ENCODE measurements around the gene CCND1.

The CCND1 gene

DNA sequence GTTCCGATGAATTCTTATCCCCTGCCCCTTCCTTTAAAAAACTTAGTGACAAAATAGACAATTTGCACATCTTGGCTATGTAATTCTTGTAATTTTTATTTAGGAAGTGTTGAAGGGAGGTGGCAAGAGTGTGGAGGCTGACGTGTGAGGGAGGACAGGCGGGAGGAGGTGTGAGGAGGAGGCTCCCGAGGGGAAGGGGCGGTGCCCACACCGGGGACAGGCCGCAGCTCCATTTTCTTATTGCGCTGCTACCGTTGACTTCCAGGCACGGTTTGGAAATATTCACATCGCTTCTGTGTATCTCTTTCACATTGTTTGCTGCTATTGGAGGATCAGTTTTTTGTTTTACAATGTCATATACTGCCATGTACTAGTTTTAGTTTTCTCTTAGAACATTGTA is 12.0 kb downstream of the CCND1 start:
- peaks cover 0 to 8% (median 0%) of the 10 kb centered on the region in 4 donors for H3K4me1 ChIP-seq
- H3K4me3 ChIP-seq = no peak overlapping the region
- H3K27ac ChIP-seq = no peak overlapping the region
- peaks cover 27 to 62% (median 58%) of the 10 kb centered on the region in 3 donors for H3K36me3 ChIP-seq
- intact Hi-C loops (cut with DNase I; ENCODE audit: low total_unique reads) = no loop called here
- no peaks in the 10 kb centered on the region for H3K27me3 ChIP-seq
- DNase-seq = no peak
- TF ChIP-seq CTCF (IDR thresholded peaks at IDR 0.05) = no peak
- no peaks in the 10 kb centered on the region for H3K9me3 ChIP-seq

DNA sequence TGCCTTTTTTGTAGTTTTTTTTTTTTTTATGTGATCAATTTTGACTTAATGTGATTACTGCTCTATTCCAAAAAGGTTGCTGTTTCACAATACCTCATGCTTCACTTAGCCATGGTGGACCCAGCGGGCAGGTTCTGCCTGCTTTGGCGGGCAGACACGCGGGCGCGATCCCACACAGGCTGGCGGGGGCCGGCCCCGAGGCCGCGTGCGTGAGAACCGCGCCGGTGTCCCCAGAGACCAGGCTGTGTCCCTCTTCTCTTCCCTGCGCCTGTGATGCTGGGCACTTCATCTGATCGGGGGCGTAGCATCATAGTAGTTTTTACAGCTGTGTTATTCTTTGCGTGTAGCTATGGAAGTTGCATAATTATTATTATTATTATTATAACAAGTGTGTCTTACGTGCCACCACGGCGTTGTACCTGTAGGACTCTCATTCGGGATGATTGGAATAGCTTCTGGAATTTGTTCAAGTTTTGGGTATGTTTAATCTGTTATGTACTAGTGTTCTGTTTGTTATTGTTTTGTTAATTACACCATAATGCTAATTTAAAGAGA is 12.5 kb downstream of the CCND1 start:
- Histone ChIP-seq H3K4me3 (no peak overlapping the region), H3K9me3 (no peaks in the 10 kb centered on the region), H3K27ac (no peak overlapping the region), H3K36me3 (peaks cover 27 to 57% (median 53%) of the 10 kb centered on the region in 3 donors), H3K27me3 (no peaks in the 10 kb centered on the region), H3K4me1 (peaks cover 0 to 9% (median 0%) of the 10 kb centered on the region in 4 donors)
- peak in 1 of 2 donors; percentile 47 for DNase-seq
- intact Hi-C loops (cut with DNase I; ENCODE audit: low total_unique reads) = no loop called here
- no peak for TF ChIP-seq CTCF (IDR thresholded peaks at IDR 0.05)

GRCh38 chr11:69654001-69654659 is 13.2 kb downstream of the CCND1 start:
- peak in 1 of 2 donors; percentile 62 for DNase-seq
- peaks cover 0 to 9% (median 0%) of the 10 kb centered on the region in 4 donors for H3K4me1 ChIP-seq
- TF ChIP-seq CTCF (IDR thresholded peaks at IDR 0.05) = no peak
- H3K36me3 ChIP-seq = peaks cover 27 to 51% (median 47%) of the 10 kb centered on the region in 3 donors
- intact Hi-C loops (cut with DNase I; ENCODE audit: low total_unique reads) = no loop called here
- no peaks in the 10 kb centered on the region for H3K9me3 ChIP-seq
- no peak overlapping the region for H3K4me3 ChIP-seq
- no peaks in the 10 kb centered on the region for H3K27me3 ChIP-seq
- no peak overlapping the region for H3K27ac ChIP-seq

- Histone ChIP-seq H3K27ac (no peak overlapping the region), H3K4me1 (peaks cover 0 to 6% (median 0%) of the 10 kb centered on the region in 4 donors), H3K27me3 (no peaks in the 10 kb centered on the region), H3K9me3 (no peaks in the 10 kb centered on the region), H3K36me3 (peaks cover 26 to 44% (median 40%) of the 10 kb centered on the region in 3 donors), H3K4me3 (no peak overlapping the region)
- TF ChIP-seq CTCF (IDR thresholded peaks at IDR 0.05) = no peak
- intact Hi-C loops (cut with DNase I; ENCODE audit: low total_unique reads) = no loop called here
- DNase-seq = peak; percentile 14 to 48
Observed at GRCh38 chr11:69654660-69655478, 13.9 kb downstream of the CCND1 start.

DNA sequence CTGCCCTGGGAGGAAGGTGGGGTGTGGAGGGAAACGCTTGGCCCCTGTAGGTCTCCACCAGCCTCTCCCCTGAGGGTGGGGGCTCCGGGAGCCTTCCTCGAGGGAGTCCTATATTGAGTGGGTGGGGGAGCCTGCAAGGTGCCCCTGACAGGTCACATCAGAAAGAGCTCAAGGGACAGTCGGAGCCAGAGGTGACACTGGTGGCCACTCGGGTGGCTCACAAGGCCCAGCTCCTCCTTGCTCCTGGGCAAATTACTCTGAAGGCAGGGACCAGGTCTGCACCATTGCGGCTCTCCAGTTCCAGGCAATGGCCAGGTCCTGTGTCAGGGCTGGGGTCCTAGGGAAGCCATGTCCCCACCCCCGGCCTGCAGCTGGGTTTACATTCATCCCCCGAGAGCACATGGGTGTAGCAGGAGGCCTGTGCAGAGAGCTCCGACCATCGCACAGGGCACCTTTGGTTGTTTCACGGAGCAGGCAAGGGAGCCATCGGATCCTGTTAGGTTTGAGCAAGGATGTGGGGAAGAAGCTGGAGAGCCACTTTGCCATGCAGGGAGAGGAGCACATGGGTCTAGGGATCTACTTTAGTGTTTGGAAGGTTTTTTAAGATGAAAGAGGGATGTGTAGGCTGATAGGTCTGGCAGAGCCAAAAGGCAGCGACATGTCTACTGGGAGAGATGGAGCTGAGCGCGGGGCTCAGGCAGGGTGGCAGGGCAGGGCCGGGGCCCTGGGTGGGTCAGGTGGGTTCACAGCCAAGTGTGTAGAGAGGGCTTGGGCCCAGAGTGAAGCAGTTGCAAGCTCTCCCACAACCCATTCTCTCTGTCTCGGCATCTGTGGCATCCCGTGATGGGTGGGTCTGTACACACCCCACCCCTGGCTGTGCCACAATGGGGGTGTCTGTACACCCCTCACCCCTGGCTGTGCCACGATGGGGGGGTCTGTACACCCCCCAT is 14.8 kb downstream of the CCND1 start:
- Histone ChIP-seq H3K27me3 (no peaks in the 10 kb centered on the region), H3K9me3 (no peaks in the 10 kb centered on the region), H3K4me3 (no peak overlapping the region), H3K27ac (no peak overlapping the region), H3K36me3 (peaks cover 17 to 36% (median 32%) of the 10 kb centered on the region in 3 donors), H3K4me1 (peaks cover 0 to 2% (median 0%) of the 10 kb centered on the region in 4 donors)
- intact Hi-C loops (cut with DNase I; ENCODE audit: low total_unique reads) = no loop called here
- TF ChIP-seq CTCF (IDR thresholded peaks at IDR 0.05) = no peak
- peak in 1 of 2 donors; percentile 51 for DNase-seq
